ENCODE measurements around the gene MTTP. TPM values are rescaled to one million over a fixed set of nuclear protein-coding genes. Genes with fewer than 3 reads are reported as not detected.

Gene MTTP
- total and polyA plus RNA-seq, 2 donors (not counting 1 experiment from before 2014, with no cell fraction given) = 0.03 TPM; not detected in 1

GRCh38 chr4:99536271-99536670, 38.4 kb upstream of the MTTP start:
- H3K4me3 Mint-ChIP-seq = no peak overlapping the region
- 82% methylated on average over 2 of the region's 2 CpGs for WGBS (ENCODE audit: insufficient coverage)
- no peak overlapping the region for H3K4me2 ChIP-seq (replicated peaks; ENCODE audit: low read depth, low read length, poor library complexity, severe bottlenecking)

GRCh38 chr4:99536848-99537247, 37.8 kb upstream of the MTTP start:
- no peaks in the 10 kb centered on the region for H3K79me2 ChIP-seq (ENCODE audit: control insufficient read depth, insufficient read depth, low read length)
- peaks cover 0 to 1% (median 0%) of the 10 kb centered on the region in 3 donors for H3K9me3 ChIP-seq (ENCODE audit: control extremely low read depth in 1 of 3, control insufficient read depth in 2 of 3, insufficient read depth in 1 of 3, low read length in 2 of 3)
- H3K4me3 ChIP-seq (ENCODE audit: control extremely low read depth in 1 of 5, extremely low read depth in 1 of 5, insufficient read depth in 1 of 5, low read depth in 2 of 5, low read length in 4 of 5) = no peak overlapping the region
- DNase-seq (no peak), ATAC-seq (ENCODE audit: low read depth) (no peak)
- H3K9ac ChIP-seq (ENCODE audit: low read length) = no peak overlapping the region
- H3K27me3 ChIP-seq (replicated peaks in 1 of 4; ENCODE audit: control extremely low read depth in 1 of 4, control insufficient read depth in 3 of 4, insufficient read depth in 4 of 4, low read length in 3 of 4) = peaks cover 0 to 5% (median 0%) of the 10 kb centered on the region in 4 experiments
- no CpG with 5 or more reads among the region's 2 CpGs for WGBS (ENCODE audit: insufficient coverage)
- Mint-ChIP-seq H3K9me3 (ENCODE audit: insufficient read depth) (no peaks in the 10 kb centered on the region), H3K27ac (no peak overlapping the region), H3K4me1 (no peaks in the 10 kb centered on the region), H3K27me3 (peaks cover 36% of the 10 kb centered on the region), H3K4me3 (no peak overlapping the region)
- no peaks in the 10 kb centered on the region for H3K4me1 ChIP-seq (ENCODE audit: control insufficient read depth in 2 of 2, insufficient read depth in 2 of 2, low read length in 2 of 2)
- no peak overlapping the region for H3K27ac ChIP-seq (ENCODE audit: low read length in 2 of 2)
- no peak overlapping the region for H3K4me2 ChIP-seq (replicated peaks; ENCODE audit: low read depth, low read length, poor library complexity, severe bottlenecking)
- POLR2A ChIA-PET = no interaction called here
- CTCF ChIA-PET = interaction anchor here (1.6 kb wide), 1 partner anchor 275 kb away, joined by 3 read pairs; no protein-coding TSS in a partner anchor
- intact Hi-C loops (cut with micrococcal nuclease) = no loop called here
- H2AFZ ChIP-seq (ENCODE audit: insufficient read depth, low read depth, low read length, poor library complexity, severe bottlenecking) = no peak overlapping the region
- H3K36me3 ChIP-seq (replicated peaks in 1 of 2; ENCODE audit: control extremely low read depth in 1 of 2, control insufficient read depth in 1 of 2, extremely low read depth in 1 of 2, insufficient read depth in 2 of 2, low read length in 1 of 2) = no peaks in the 10 kb centered on the region
- TF ChIP-seq CTCF (IDR thresholded peaks at IDR 0.05) = no peak
- TF ChIP-seq EZH2 (IDR thresholded peaks at IDR 0.05; ENCODE audit: borderline replicate concordance, insufficient read depth, low read depth, low read length, poor library complexity, severe bottlenecking) = no peak
- no peaks in the 10 kb centered on the region for H4K20me1 ChIP-seq (ENCODE audit: control insufficient read depth, insufficient read depth, low read length, poor library complexity, severe bottlenecking)

More at GRCh38 chr4:99536271-99536670, 38.4 kb upstream of the MTTP start:
- H3K4me1 Mint-ChIP-seq = no peaks in the 10 kb centered on the region
- no peak overlapping the region for H3K9ac ChIP-seq (ENCODE audit: low read length)
- H2AFZ ChIP-seq (ENCODE audit: insufficient read depth, low read depth, low read length, poor library complexity, severe bottlenecking) = no peak overlapping the region
- no peak for DNase-seq
- no peak overlapping the region for H3K27ac ChIP-seq (ENCODE audit: low read length in 2 of 2)
- no peak for ATAC-seq (ENCODE audit: low read depth)
- TF ChIP-seq CTCF (IDR thresholded peaks at IDR 0.05) (no peak), EZH2 (IDR thresholded peaks at IDR 0.05; ENCODE audit: borderline replicate concordance, insufficient read depth, low read depth, low read length, poor library complexity, severe bottlenecking) (no peak)
- H3K27me3 Mint-ChIP-seq = peaks cover 40% of the 10 kb centered on the region
- H4K20me1 ChIP-seq (ENCODE audit: control insufficient read depth, insufficient read depth, low read length, poor library complexity, severe bottlenecking) = no peaks in the 10 kb centered on the region
- POLR2A ChIA-PET = no interaction called here
- peaks cover 0 to 11% (median 0%) of the 10 kb centered on the region in 4 experiments for H3K27me3 ChIP-seq (replicated peaks in 1 of 4; ENCODE audit: control extremely low read depth in 1 of 4, control insufficient read depth in 3 of 4, insufficient read depth in 4 of 4, low read length in 3 of 4)
- H3K9me3 Mint-ChIP-seq (ENCODE audit: insufficient read depth) = no peaks in the 10 kb centered on the region
- H3K36me3 ChIP-seq (replicated peaks in 1 of 2; ENCODE audit: control extremely low read depth in 1 of 2, control insufficient read depth in 1 of 2, extremely low read depth in 1 of 2, insufficient read depth in 2 of 2, low read length in 1 of 2) = no peaks in the 10 kb centered on the region
- no peaks in the 10 kb centered on the region for H3K79me2 ChIP-seq (ENCODE audit: control insufficient read depth, insufficient read depth, low read length)
- no peaks in the 10 kb centered on the region for H3K4me1 ChIP-seq (ENCODE audit: control insufficient read depth in 2 of 2, insufficient read depth in 2 of 2, low read length in 2 of 2)
- no peak overlapping the region for H3K4me3 ChIP-seq (ENCODE audit: control extremely low read depth in 1 of 5, extremely low read depth in 1 of 5, insufficient read depth in 1 of 5, low read depth in 2 of 5, low read length in 4 of 5)
- H3K27ac Mint-ChIP-seq = no peak overlapping the region
- H3K9me3 ChIP-seq (ENCODE audit: control extremely low read depth in 1 of 3, control insufficient read depth in 2 of 3, insufficient read depth in 1 of 3, low read length in 2 of 3) = peaks cover 0 to 1% (median 0%) of the 10 kb centered on the region in 3 donors
- intact Hi-C loops (cut with micrococcal nuclease) = no loop called here
- CTCF ChIA-PET = no interaction called here
